GM12892 (cell line): Measurements from ENCODE around the gene TUBA1B.

Experiments used
- POLR2A ChIP-seq: IDR thresholded peaks from 2 replicates; pipeline ENCODE4 v1.6.1; 2011; ENCODE audit warnings: low read depth, low read length, control low read depth
- TAF1 ChIP-seq: IDR thresholded peaks from 2 replicates; pipeline ENCODE4 v1.6.1; 2011; ENCODE audit warnings: low read depth, mild to moderate bottlenecking, control low read depth, low read length, borderline replicate concordance

GRCh38 chr12:49130151-49131050 lies 794 bp downstream of the TUBA1B start:
- peak; percentile 73 for TF ChIP-seq POLR2A
- peak; percentile 71 for TF ChIP-seq TAF1
